Measurements from ENCODE around the gene GRAMD1B. TPM values are rescaled to one million over a fixed set of nuclear protein-coding genes. Genes with fewer than 3 reads are reported as not detected.
"Not testable (repeated sequence)": the region's sequence is repeated elsewhere in the genome, so short reads cannot be mapped to it uniquely, and the experiment has no call there.

The GRAMD1B gene
- total and polyA plus RNA-seq, 8 donors = 3.3 to 7.4 (median 4.8) TPM

DNA sequence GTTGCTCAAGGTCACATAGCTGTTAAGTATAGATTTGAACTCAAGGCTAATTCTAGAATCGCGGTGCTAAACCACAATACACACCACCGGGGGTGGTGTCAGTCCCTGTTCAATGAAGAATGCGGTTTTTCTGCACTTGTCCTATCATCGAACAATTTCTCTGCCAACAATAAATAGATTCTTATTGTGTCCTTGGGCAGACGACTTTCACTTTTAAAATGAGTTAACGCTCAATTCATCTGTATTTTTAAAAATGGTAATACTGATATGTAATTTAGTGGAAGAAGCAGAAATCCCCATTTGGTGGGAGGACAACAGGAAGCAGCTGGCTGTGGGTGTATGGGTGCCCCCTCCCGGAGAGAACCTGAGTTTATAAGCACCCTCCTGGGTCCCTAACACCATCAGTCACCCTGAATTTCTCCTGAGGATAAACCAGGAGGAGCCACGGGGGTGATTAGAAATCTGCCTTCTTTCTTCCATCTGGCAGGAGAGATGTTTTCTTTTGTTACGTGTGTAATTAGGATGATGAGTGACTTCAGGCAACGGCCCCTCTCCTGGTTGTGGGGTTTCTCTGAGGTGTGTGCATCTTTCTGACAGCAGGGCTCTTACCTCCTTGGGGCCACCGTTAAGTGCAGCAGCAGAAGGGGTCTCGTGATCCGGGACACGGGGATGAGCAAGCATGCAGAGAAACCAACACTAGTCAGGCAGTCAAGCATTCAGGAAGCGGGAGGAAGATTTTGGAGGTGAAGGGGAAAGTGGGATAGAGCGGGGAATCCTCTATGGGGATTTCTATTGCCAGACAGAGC lies 87.7 kb downstream of the GRAMD1B start:
- DNase-seq (no peak), ATAC-seq (no peak)
- H3K4me1 ChIP-seq = no peaks in the 10 kb centered on the region
- no peaks in the 10 kb centered on the region for H3K36me3 ChIP-seq
- no peak overlapping the region for H3K27ac ChIP-seq
- no peak for TF ChIP-seq CTCF (IDR thresholded peaks at IDR 0.05)
- intact Hi-C loops (cut with DNase I) = no loop called here
- peaks cover 0 to 39% of the 10 kb centered on the region in 2 donors for H3K27me3 ChIP-seq
- H3K4me3 ChIP-seq = no peak overlapping the region
- no peaks in the 10 kb centered on the region for H3K9me3 ChIP-seq

GRCh38 chr11:123518496-123519054 lies 88.5 kb downstream of the GRAMD1B start:
- intact Hi-C loops (cut with DNase I) = no loop called here
- ATAC-seq (no peak), DNase-seq (no peak)
- no peak overlapping the region for H3K27ac ChIP-seq
- no peaks in the 10 kb centered on the region for H3K9me3 ChIP-seq
- peaks cover 0 to 39% of the 10 kb centered on the region in 2 donors for H3K27me3 ChIP-seq
- no peaks in the 10 kb centered on the region for H3K36me3 ChIP-seq
- no peak for TF ChIP-seq CTCF (IDR thresholded peaks at IDR 0.05)
- no peaks in the 10 kb centered on the region for H3K4me1 ChIP-seq
- H3K4me3 ChIP-seq = no peak overlapping the region

DNA sequence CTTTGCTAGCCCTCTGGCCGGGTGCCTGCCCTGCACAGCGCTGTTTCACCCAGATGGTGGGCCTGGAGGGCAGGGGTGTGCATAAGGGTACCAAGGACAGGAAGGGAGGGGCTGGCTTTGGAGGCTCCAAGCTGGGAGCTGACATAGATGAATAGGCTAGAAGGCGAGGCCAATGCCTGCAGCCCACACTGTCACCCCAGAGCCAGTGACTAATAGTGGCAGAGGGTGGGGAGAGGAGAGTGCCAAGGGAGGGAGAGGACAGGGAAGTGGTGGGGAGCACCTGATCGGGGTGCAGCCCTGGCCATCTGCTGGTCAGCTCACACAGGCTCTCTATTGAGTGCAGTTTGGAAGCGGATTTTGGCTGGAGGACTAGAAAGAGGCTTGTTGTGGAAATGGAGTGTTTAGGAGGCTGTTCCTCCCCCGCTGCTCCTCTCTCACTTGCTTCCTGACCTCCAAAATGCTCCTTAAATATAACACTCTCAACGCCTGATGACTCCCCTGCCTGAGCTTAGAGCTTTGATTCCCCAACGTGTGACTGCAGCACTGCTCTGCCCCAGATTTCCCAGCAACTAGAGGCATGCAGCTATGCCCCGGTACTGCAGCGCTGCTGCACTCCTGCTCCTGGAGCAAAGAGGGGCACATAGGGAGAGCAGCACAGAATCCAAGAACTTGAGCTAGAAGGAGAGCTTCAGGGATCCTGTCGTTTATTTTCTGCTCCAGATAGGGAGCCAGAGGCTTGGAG lies 89.2 kb downstream of the GRAMD1B start:
- H3K36me3 ChIP-seq = no peaks in the 10 kb centered on the region
- intact Hi-C loops (cut with DNase I) = no loop called here
- H3K27me3 ChIP-seq = peaks cover 0 to 39% of the 10 kb centered on the region in 2 donors
- no peak overlapping the region for H3K27ac ChIP-seq
- no peaks in the 10 kb centered on the region for H3K9me3 ChIP-seq
- no peak for TF ChIP-seq CTCF (IDR thresholded peaks at IDR 0.05)
- H3K4me1 ChIP-seq = no peaks in the 10 kb centered on the region
- no peak for DNase-seq
- ATAC-seq = peak; percentile 36
- H3K4me3 ChIP-seq = no peak overlapping the region

- Histone ChIP-seq H3K27ac (no peak overlapping the region), H3K4me1 (no peaks in the 10 kb centered on the region), H3K9me3 (no peaks in the 10 kb centered on the region), H3K36me3 (no peaks in the 10 kb centered on the region), H3K27me3 (peaks cover 0 to 39% of the 10 kb centered on the region in 2 donors), H3K4me3 (no peak overlapping the region)
- intact Hi-C loops (cut with DNase I) = no loop called here
- DNase-seq (no peak), ATAC-seq (no peak)
- TF ChIP-seq CTCF (IDR thresholded peaks at IDR 0.05) = no peak
These were observed 89.7 kb downstream of the GRAMD1B start for GRCh38 chr11:123519797-123520193.

- DNase-seq; ATAC-seq; H3K4me1 ChIP-seq; intact Hi-C loops (cut with DNase I); H3K9me3 ChIP-seq; H3K36me3 ChIP-seq; H3K27ac ChIP-seq; H3K4me3 ChIP-seq: not testable (repeated sequence)
- peaks cover 0 to 40% of the 10 kb centered on the region in 2 donors for H3K27me3 ChIP-seq
These were observed 90.4 kb downstream of the GRAMD1B start for GRCh38 chr11:123520476-123520875.

All from left lung (tissue), 10 donors.